ENCODE data around the gene SPOCK1. TPM values are rescaled to one million over a fixed set of nuclear protein-coding genes. Genes with fewer than 3 reads are reported as not detected.

Gene SPOCK1
- total and polyA plus RNA-seq, 2 of the 4 experiments (the other 2 are of a cell fraction), result 5.0 to 20.3 TPM

- H2AFZ ChIP-seq (replicated peaks; ENCODE audit: low read length, poor library complexity), result no peak overlapping the region
- H3K23ac ChIP-seq (ENCODE audit: low read depth, low read length), result no peak overlapping the region
- H3K9me1 ChIP-seq (ENCODE audit: insufficient read depth, low read length), result no peaks in the 10 kb centered on the region
- H2BK20ac ChIP-seq (ENCODE audit: low read depth, low read length), result no peak overlapping the region
- ATAC-seq (ENCODE audit: low read depth) (no peak), DNase-seq (no peak)
- H4K91ac ChIP-seq (ENCODE audit: insufficient read depth, low read depth, low read length), result no peak overlapping the region
- no peak overlapping the region for H2BK15ac ChIP-seq (ENCODE audit: low read depth, low read length)
- H3K56ac ChIP-seq (ENCODE audit: extremely low read depth, insufficient read depth, low read length), result no peak overlapping the region
- no peak overlapping the region for H4K5ac ChIP-seq (ENCODE audit: low read depth, low read length)
- no peak overlapping the region for H2AK9ac ChIP-seq (replicated peaks; ENCODE audit: low read depth, low read length, poor library complexity)
- H2BK120ac ChIP-seq (ENCODE audit: low read depth, low read length), result no peak overlapping the region
- H3K18ac ChIP-seq (ENCODE audit: low read depth, low read length), result no peak overlapping the region
- no peak overlapping the region for H2BK5ac ChIP-seq (ENCODE audit: low read depth, low read length, poor library complexity, severe bottlenecking)
- H3K4me3 ChIP-seq (ENCODE audit: insufficient read depth, low read depth, low read length), result no peak overlapping the region
- no peaks in the 10 kb centered on the region for H3K27me3 ChIP-seq (ENCODE audit: control insufficient read depth, insufficient read depth, low read length)
- no peak overlapping the region for H4K8ac ChIP-seq (ENCODE audit: low read depth in 2 of 2, low read length in 2 of 2)
- H3K4ac ChIP-seq (ENCODE audit: low read depth, low read length), result no peak overlapping the region
- no peak overlapping the region for H3K4me2 ChIP-seq (ENCODE audit: low read depth, low read length)
- no peaks in the 10 kb centered on the region for H3K9me3 ChIP-seq (ENCODE audit: control insufficient read depth, insufficient read depth, low read length)
- no peak overlapping the region for H3K14ac ChIP-seq (replicated peaks; ENCODE audit: low read depth, low read length)
- TF ChIP-seq MXI1 (IDR thresholded peaks at IDR 0.05; ENCODE audit: borderline replicate concordance, low read depth, low read length) (no peak), RCOR1 (IDR thresholded peaks at IDR 0.05; ENCODE audit: insufficient replicate concordance, low read length) (no peak)
- no peak overlapping the region for H3K9ac ChIP-seq (ENCODE audit: low read depth, low read length)
- H4K20me1 ChIP-seq (ENCODE audit: insufficient read depth, low read length), result no peaks in the 10 kb centered on the region
- ChIA-PET CTCF (no interaction called here), POLR2A (ENCODE audit: unreplicated experiment) (no interaction called here)
- intact Hi-C loops (cut with micrococcal nuclease) (no loop called here), in situ Hi-C loops (cut with MboI; ENCODE audit: low sequenced_read_pairs) (no loop called here), dilution Hi-C loops (cut with HindIII; ENCODE audit: low sequenced_read_pairs, unreplicated experiment) (no loop called here)
- H3K36me3 ChIP-seq (ENCODE audit: control insufficient read depth, insufficient read depth, low read length), result no peaks in the 10 kb centered on the region
- H3K27ac ChIP-seq (ENCODE audit: insufficient read depth, low read length), result no peak overlapping the region
- H3K4me1 ChIP-seq (ENCODE audit: control insufficient read depth, insufficient read depth, low read length), result no peaks in the 10 kb centered on the region
- H3K79me1 ChIP-seq (ENCODE audit: low read depth in 1 of 2, low read length in 2 of 2), result no peaks in the 10 kb centered on the region
- no peak overlapping the region for H2AK5ac ChIP-seq (ENCODE audit: low read depth, low read length)
- no TSS peak for BruUV-seq (replicated peaks)
Observed at GRCh38 chr5:137167187-137167586, 331.9 kb downstream of the SPOCK1 start.

All from IMR-90 (cell line).